Kidney glomerular epithelial cell (primary cell): ENCODE results near the gene ANTXR1.

Experiments used
- DNase-seq: peaks from one replicate; lab custom pipeline; 2025; lab: John Stamatoyannopoulos, UW

ANTXR1 gene

DNA sequence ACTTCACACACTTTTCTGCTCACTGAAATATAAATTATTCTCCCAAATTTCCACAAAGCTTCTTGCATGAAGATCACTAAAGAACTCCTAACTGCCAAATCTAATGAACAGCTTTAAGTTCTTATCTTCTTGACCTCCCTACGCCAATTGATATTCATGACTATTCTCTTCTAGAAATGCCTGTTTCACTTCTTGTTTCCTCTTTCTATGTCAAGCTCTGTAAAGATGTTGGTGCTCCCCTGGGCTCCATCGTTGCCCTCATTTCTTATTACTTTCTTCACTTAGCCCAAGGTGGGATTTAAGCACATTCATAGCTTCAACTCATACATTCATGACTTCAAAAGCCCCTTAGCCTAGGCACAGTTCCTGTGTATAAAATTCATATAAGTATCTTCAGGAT is 9.2 kb upstream of the ANTXR1 start:
- DNase-seq = no peak

DNA sequence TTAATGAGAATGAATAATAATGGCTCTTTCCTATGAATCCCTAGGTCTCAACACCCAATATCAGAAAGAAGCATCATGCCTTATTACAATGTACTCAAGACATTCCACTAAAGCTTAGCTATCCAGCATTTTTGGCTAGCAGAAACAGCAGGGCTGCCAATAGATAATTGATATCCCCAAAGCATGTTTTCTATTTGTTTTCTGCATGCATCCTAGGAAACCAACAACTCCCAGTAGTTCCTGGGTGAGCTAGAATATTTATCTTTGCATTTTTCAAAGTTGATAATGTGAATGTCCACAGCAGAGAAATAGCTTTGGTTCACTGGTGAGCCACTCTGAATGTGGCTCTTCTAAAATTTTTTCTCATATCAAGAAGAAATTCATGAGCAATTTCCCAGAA is 5.8 kb upstream of the ANTXR1 start:
- no peak for DNase-seq

DNA sequence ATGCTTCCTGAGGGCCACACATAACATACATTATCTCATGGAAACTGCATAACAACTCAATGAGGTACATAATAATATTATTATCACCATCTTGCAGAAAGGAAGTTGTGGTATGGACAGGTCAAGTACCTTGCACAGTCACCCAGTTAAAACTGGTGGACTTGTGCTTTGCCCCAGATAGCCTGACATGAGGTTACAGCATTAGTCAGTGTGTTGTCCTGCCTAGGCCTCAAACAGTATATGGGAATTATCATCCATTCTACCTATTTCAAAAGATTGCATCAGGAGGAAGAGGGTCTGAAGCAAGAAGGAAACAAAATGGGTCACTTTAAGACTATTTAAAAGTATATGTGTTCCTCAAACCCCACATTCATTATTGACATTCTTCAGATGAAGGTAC is 5.4 kb upstream of the ANTXR1 start:
- no peak for DNase-seq

DNA sequence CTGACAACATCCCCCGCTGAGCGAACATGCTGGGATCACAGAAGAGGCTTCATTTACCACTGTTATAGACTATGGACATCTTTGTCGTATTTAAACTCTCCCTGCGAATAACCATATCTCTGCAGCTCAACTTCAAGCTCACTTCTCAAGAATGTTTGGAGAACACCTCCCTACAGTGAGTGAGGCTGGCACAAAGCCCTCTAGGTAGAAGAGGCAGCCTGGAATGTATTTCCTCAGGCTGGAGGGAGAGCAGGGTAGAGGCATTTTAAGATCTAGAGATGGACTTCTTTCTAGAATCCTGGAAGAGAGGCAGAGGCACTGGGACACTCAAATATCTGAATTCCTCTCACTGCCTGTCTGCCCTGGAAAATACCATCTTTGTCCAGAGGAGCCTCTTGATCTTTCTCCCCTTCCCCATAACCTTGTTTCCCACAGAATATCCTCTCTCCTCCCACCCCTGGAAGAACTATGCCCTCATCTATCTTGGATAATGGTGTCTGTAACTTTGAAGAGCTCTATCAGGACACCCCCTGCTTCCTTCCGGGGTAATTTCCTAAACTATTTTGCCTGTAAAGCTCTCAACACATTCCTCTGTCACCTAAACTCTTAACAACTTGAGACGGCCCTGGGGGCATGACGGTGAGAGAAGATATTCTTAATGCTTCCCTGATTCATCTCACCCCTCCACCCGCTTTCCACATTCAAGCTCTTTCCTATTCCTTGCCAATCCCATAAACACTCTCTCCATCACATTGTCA is 2.4 kb upstream of the ANTXR1 start:
- no peak for DNase-seq

DNA sequence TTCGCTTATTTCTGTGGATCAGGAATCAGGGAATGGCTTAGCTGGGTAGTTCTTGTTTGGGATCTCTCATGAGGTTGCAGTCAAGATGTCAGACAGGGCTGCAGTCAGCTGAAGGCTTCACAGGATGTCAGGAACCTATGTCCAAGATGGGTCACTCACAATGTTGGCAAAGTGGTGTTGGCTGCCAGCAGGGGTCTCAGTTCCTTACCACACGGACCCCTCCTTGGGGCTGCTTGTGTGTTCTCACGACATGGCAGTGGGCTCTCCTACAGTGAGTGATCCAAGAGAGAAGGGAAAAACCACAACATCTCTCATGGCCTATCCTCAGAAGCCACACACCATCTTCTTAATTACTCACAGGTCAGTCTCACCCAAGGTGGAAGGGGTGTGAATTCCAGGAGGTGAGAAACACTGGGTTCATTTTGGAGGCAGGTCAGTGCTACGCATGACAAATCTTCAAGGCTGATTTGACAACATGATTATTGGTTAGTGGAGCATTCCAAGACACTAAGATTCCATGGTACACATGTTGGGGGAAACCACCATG is 1.3 kb upstream of the ANTXR1 start:
- DNase-seq = no peak

DNA sequence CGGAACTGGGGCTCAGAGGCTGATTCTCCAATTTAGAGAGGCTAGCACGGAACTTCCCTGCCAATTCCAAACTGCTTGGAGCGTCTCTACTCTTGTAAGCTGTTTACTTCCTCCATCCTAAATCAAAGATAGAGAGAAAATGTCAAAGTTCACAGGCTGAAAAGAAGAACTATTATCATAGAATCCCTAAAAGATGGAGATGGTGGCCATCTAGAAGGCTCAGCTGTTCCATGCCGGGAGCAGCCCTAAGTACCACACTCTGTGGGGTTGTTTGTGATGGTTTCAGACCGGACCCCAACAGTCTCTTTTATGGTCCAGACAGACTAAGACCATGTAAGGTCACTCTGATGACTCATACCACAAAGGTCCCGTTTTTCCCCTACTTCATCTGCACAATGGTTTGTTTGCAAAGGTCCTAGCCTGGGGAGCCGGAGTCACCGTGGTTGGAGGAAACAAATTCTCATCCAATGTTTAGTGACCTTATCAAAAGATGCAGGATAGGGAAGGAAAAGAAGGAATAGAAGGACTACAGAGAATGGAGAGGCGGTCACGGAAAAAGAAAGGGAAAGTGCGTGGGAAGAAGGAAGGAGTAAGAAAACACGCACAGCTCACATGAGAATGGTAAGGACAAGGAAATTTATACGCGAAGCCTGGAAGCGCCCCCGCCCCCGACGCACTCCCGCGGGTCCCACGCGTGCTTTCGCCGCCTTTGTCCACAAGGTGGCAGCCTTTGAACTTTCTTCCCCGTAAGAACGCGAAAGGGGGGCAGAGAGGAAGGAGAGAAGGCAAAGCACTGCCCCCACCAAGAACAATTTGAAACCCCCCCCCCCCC is 453 bp upstream of the ANTXR1 start:
- peak; percentile 64 for DNase-seq

DNA sequence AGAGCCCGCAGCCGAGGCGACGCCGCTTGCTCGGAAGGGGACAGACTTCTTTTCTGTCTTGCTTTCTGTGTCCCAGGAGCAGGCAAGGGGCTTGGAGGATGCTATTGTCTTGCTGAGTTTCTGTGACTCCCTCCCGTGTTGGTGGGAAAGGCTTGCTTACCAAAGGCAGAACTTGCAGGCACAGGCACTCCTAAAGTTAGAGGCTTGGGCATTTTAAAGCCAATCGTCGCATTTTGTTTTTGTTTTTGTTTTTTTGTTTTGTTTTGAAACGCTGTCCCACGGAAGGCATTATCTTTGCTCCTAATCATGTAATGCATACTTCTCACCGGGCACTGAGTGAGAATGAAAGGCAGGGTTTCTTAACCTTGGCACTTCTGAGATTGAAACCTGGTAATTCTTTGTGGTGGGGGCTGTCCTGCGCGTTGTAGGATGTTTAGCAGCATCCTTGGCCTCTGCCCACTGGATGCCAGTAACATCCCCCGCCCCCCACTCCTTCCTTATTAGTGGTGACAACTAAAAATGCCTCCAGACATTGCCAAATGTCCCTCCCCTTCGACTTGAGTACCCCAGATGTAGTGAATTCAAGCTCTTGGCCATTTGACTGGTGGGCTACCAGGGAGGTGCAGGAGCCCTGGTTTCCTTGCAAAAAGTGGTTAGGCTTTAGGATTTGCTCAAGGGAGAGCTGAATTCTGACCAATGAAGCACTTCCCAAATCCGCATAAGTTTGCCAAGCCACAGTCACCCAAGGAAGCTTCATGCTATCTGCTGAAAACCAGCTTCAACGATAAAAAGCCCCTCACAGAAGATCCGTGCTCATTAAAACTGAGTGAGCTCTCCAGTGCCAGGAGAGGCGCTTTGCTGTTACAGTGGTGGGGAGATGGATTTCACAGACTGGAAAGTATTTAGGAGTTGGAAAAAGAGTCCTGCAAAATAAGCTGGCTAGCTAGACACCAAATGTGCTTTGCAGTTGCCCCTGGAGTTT is 1.2 kb downstream of the ANTXR1 start:
- peak; percentile 14 for DNase-seq

DNA sequence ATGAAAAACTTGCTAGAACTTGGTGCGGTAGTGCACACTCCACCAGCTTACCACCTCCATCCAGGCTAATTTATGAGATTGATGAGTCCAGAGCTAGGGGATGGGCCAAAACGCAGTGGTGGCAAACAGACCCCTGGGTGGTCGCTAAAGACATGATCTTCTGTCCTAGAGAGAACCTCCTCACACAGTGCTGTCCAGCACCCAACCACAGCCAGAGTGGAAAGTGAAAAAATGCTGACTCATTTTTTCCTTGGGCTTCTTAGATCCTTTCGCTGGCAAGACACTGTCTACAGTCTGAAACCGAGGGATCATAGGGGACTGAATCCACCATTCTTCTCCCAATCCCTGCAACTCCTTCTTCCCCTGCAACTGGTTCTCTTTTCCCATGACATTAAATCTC is 4.1 kb downstream of the ANTXR1 start:
- no peak for DNase-seq

DNA sequence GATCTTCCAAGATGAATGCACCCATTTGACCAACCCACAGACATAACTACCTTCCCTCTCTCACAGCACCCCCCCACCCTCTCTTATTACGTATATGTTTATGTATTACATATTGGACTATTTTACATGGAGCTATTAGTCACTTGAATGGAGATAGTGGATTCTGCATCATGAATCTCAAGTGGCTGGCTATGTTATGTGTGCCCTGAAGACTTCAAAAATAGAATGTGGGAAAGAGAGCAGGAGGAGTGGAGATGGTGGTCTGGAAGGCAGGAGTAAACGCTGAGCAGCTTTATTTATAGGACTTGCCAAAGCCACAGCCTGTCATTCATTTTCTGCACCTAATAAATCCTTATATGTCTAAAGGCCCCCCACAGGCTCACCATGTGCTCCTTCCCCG is 4.9 kb downstream of the ANTXR1 start:
- no peak for DNase-seq

DNA sequence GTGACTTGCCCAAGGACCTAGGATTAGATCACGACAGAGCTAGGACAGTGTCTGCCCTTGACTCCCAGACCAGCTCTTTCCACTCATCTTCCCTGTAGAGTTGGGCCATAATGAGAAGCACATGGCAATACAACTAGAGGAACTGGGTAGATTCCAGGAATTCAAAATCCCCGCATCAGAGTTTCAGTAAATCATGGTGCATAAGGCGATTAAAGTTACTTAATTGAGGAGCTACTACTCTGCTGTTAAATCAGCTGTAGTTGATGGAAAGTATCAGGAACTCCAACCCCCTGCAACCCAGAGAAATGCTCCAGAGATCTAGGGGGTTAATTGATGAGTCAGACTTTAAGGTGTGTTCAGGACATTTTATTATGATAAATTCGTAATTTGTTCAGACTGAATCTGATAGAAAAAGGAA is 5.7 kb downstream of the ANTXR1 start:
- no peak for DNase-seq

DNA sequence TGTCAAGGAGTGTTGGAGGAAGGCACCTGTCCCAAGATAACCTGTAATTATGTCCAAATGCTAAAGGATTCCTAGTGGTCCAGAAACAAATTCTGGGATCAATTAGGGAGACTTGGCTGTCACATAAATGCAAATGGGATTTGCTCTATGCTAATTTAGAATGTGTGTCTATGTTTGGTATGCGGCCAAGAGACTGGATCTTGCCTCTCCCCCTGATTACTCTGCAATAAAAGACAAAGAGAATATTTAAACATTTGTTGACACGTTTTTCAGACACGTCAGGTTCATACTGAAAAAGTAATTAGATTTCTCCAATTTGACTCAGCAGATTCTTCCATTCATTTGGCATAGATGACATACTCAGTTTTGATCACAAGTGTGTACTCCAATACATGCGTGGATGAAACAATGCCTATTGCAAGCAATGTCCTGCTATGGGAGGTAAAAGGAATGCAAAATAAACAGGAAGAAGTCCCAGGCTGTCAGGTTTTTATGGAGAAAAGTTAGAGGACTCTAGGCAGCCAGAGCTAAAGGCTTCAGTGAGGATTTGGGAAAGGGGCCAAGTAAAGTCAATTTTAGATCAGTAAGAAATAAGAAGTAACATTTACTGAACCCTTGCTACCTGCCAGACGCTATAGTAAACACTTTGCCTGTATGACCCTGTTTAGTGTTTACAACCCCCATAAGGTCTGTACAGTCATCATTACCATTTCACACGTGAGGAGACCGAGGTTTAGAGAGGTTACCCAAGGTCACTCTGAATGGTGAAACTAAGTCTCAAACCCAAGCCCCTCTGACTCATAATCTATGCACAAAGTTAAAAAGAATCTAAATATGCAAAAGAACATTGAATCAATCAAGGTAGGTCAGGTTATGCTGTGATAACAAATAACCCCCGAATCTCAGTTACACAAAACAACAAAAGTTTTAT is 7.8 kb downstream of the ANTXR1 start:
- no peak for DNase-seq

DNA sequence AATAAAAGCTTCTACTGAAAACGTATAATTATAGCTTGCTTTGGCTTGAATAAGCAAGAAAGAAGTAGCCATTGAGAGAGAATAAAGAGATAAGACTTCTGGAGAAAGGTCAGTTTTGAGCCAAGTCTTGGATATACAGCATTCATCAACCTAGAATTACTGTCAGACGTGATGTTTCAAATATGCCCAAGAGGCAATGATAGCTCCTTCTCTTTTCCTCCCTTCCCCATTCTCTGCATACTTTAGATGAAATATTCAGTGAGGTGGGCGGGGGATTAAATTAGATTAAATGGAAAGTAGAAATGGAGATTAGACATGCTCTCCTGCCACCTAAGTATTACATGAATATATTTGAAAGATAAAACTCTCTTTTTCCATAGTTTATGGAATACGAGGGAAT is 8.7 kb downstream of the ANTXR1 start:
- no peak for DNase-seq

DNA sequence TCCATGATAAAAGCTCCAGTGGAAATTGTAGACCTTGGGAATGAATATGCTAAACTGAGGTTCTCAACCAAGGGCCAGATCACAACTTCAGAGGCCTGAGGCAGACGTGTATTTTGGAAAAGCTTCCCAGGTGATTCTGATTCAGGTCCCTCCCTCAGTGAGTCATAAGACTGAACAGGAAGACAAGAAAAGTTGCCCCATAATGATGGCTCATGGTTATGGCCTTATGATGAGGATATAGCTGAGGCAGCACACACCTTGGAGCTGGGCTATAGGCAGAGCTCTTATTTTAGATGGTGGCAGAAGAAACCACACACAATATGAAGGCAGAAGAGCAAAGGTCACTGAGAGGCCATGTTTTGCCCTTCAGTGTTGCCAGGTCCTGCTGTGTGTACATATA is 9.6 kb downstream of the ANTXR1 start:
- no peak for DNase-seq

DNA sequence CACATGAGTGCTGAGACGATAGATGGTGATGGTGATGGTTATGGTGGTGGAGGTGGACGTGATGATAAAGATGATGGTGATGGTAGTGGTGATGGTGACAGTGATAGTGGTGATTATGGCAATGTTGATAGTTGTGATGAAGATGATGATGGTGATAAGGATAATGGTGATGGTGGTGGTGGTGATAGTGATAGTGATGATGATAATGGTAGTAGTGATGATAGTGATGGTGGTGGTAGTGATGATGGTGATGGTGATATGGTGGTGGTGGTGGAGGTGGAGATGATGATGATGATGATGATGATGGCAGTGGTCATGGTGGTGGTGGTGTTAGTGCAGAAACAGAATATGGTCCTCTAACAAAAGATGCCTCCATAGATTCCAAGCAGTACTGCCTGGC is 10.3 kb downstream of the ANTXR1 start:
- no peak for DNase-seq

DNA sequence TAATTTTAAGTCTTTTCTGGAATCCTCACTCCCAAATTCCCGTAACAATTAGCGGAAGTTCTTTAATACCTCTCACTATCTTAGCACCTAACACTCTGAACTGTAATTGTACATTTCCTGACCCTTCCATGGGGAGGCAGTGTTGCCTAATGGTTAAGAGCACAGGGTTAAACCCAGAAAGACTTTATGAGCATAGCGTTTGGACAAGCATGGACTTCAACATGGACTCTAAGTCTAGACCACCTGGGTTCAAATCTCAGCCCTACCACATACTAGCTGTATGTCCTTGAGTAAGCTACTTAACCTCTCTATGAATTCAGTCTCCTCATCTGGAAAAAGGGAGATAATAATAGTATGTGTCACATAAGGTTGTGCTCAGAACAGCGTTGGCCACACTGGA is 13.0 kb downstream of the ANTXR1 start:
- peak; percentile 15 for DNase-seq

DNA sequence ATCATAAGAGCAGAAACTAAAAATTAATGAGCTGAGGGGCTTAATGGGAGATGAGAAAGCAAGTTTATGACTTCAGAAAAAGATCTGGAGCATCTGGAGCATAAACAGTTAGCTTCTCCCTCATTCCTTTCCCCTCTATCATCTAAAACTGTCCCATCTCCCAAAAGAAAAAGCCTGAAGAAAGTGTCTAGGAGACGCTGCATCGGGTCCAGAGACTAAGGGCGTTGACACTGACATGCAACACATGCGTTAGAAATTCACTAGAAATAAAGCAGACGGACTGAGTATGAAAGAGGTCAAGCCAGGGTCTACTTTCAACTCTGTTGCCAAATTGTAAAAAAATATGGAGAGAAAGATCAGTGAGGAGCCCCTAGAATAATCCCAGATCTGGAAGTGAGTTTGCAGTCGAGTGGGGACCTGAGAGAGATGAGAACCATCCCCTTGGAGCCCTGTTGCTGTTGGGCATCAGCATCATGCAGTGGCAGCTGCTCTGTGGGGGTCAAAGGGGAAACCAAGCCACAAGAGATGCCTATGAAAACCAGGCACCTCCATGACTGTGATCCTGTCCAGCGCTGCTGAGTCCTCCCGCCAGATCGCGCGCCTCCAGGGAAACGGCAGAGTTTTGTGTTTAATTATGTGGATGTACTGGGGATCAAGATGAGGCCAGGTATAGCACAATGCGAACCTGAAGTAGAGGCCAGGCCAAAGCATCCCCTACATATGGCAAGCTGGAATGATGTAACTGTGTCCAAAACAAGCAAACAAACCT is 13.9 kb downstream of the ANTXR1 start:
- no peak for DNase-seq

DNA sequence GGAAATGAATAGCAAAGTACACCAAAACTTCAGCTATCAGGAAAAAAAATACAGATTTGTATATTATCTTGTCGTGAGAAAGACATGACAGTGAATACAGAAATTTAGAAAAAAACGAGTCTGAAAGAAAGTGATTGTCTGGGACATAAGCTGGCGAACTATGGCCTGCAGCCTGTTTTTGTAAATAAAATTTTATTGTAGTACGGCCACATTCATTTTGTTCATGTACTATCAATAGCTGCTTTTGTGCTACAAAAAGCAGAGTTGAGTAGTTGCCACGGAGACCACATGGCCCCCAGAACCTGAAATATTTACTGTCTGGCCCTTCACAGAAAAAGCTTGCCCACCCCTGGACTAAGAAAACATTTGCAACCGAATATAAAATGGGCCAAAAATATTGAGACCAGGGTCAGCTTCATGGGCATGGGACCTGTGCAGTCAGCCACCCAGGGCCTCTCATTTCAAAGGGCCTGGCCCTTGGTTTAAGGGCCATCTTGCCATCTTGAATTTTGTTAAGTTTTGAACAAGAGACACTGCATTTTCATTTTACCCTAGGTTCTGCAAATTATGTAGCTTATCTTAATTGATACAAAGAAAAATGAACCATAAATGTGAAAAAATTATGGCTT is 17.9 kb downstream of the ANTXR1 start:
- no peak for DNase-seq

DNA sequence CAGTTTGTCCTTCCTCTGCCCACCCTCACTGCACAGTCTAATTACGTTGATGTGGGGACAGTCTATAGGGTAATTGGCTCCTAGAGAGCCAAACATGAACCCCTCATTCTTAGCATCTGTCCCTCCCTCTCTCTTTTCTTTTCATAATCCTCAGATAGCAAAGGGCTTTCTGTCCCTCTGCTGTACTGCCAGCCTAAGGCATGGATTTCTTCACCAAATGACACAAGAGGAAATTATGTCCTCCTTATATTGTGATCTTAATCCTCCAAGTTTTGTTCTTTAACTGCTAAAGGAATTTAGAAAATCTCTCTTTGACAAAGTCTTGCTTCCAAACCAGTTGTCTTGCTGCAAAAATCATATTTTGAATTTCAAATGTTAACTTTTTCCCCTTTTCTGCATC is 18.5 kb downstream of the ANTXR1 start:
- no peak for DNase-seq

DNA sequence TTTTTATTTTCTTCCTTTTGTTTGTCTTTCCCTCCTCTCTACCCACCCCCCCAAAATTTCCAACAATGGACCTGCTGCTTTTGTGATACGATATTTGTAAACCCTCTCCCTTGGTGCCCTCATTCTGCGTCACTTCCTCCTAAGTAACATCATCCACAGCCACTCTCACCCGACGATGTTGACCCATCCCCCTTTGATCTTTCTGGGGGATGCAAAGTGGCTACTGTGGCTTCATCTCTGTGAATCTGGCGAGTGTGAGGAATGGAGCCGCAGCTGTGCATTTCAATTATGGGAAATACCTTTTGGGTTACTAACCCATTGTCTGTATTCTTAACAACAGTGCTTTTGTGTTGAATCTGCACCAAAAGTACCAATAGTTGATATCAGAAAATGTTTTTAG is 19.4 kb downstream of the ANTXR1 start:
- no peak for DNase-seq
